HG03432 (cell line): Measurements from ENCODE around the gene OR6F1.
"Not testable (repeated sequence)": the region's sequence is repeated elsewhere in the genome, so short reads cannot be mapped to it uniquely, and the experiment has no call there.

Experiments used
- ATAC-seq: cut with Tn5 transposase; IDR thresholded peaks from one replicate; pipeline ENCODE4 v1.9.1; 2021; ENCODE audit warnings: mild to moderate bottlenecking, moderate library complexity; ENCODE audit not compliant: unreplicated experiment

Gene OR6F1

DNA sequence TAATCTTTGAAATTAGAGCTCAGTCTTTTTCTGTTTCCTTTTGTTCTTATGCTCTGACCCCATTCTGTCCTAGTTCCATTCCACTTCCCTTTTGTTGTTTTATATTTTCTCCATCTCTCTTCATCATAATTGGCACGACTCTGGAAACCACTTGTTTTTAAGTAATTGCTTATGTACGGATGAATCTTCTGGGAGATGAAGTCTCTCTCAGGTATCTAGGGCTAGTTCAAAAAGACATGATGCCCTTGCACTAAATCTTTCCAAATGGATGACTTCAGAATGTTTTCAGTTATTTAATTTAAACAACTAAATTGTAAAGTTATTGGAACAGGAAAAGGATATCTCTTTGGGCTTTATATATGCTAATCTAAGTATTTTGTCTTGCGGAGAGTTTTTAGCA is at the start of gene OR6F1:
Gene OR6F1, minus strand, starts transcription at position 101 of the 400 bp plus-strand sequence. CDS start 3,891 bp downstream, outside the sequence.
- no peak for ATAC-seq

DNA sequence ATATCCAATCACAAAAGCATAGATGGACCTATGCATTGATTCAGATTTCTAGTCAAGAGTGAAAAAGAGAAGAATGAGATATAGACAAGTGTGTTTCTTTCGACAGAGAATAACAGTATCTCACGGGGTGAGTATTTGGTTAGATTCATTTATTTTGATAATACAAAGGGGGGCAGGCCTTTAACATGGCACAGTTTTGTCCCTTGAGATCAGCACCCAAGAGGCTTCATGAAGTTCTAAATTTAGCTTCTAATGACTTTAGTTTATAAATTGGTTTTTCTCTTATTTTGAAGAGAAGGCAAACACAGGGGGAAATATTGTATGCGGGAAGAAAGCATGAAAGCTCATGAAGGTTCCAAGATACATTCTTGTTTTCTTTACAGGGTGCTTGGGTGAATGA is 44.0 kb upstream of the OR6F1 start, which contains the start of gene OR1C1:
Gene OR1C1, minus strand, starts transcription at position 101 of the 400 bp plus-strand sequence. CDS start 2,150 bp downstream, outside the sequence.
- ATAC-seq: no peak

DNA sequence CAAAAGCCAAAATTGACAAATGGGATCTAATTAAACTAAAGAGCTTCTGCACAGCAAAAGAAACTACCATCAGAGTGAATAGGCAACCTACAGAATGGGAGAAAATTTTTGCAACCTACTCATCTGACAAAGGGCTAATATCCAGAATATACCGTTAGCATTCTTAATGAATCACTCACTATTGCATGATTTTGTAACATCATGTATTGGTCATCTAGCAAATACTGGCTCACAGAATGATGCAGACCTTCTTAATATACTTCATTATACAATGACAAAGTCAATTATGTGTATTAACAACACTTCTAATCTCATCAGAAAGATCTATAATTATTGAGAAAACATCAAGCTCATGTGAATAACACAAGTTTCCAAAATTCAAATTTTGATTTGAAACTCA is 37.9 kb upstream of the OR6F1 start:
- not testable (repeated sequence) for ATAC-seq

DNA sequence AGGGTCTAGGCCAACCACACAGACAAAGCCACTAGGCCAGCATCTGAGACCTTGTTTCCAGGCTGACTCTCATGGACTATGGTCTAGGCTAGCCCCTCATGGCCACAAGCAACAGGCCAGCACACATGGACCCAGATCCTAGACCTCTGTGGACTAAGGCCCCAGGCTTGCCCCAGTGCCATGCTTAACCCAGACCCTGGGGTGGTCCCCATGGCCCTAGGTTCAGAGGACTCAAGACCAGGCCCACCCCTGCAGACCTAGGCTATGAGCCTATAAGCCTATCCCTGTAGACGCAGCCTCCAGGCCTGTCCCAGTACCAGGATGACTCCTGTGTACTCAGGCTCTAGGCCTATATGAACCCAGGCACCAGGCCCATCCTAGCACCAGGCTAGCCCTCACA is 33.4 kb upstream of the OR6F1 start:
- no peak for ATAC-seq

DNA sequence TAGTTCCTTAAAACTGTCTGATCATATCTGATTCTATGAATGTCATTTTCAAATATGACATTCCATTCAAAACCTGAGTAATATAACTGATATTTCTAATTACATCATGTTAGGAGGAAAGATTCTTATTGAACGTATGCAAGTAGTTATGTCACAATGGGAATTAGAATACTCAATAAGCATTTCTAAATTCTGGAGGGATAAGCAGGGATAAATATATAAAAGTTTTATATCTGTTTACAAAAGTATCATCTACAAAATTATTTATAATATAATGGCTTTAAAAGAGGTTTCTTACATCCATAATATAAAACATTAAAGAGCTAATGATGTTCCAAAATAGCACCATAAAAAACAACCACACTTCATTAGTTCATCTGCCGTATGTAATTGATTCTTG is 31.6 kb upstream of the OR6F1 start, which contains the start of gene OR14A2:
Gene OR14A2, minus strand, starts transcription at position 101 of the 400 bp plus-strand sequence.
- no peak for ATAC-seq

DNA sequence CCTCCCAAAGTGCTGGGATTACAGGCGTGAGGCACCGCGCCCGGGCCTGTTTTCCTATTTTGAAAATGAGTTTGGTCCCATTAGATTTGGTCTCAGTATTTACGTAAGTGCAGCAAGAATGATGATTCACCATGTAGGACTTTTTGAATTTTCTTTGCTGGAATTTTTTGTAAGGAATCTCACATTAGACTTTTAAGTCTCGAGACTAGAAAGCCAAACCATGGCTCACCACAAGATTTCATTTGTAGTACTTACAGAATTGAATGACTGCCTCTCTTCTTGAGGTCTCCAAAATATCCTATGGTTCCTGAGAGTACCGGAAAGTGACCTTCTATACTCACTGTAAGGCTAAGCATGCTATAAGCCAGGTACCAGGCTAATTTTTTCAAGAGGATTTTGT is 31.2 kb upstream of the OR6F1 start:
- ATAC-seq: no peak

DNA sequence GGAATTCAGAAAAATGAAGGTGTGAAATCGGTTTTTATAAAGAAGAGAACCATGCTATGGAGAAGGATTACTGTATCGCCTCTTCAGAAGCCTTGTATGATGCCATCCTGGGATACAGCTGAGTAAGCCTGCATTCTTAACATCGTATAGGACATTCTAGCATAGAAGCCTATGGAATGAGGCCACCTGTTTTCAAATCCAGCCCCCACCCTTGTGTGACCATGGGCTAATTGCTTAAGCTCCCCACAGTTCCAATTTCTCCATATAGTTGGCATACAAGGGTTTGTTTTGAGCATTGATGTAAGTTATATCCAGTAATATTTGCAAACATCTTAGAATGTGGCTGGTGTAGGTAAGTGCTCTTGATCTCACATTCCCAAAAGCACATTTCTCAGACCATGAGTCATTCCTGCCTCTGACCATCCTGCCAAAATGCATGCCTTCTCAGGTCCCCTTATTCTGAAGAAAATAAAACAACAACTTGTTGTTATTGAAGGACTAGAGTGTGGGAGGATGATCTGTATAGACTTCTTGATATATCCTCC is 30.0 kb upstream of the OR6F1 start:
- no peak for ATAC-seq

DNA sequence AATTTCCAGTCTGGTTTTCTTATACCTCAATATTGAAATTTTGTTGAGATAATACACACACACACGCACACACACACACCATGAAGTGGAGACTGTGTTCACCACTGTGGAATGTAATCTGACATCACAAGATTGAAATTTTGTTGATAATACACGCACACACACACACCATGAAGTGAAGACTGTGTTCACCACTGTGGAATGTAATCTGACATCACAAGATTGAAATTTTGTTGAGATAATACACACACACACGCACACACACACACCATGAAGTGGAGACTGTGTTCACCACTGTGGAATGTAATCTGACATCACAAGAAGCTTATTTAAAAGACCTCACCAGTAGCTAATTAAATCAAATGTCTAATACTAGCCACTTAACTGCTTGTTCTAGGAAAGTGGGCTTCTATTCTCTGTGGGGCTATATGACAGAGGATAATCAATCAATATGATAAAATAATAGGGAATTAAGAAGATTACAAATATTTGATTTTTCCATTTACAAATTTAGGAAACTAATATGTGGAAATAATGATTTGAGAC is 25.8 kb upstream of the OR6F1 start:
- ATAC-seq: not testable (repeated sequence)

DNA sequence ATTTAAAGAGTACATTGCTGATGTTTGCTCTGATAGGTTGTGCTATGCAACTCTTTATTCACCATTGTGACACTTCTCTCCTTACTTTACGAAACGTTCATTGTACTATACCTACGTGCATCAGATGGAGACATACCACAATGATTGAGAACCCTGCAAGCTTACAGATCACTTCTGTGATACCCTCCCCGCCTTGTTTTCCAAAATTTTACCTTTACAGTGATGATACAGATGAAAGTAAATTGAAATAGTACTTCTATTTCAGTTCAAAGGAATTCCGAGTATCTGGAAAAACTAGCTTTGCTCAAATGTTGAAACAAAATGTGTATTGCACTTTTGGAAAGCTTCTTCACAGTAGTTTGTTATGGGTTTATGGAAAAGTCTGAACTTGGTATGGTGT is 25.3 kb upstream of the OR6F1 start:
- ATAC-seq: no peak

DNA sequence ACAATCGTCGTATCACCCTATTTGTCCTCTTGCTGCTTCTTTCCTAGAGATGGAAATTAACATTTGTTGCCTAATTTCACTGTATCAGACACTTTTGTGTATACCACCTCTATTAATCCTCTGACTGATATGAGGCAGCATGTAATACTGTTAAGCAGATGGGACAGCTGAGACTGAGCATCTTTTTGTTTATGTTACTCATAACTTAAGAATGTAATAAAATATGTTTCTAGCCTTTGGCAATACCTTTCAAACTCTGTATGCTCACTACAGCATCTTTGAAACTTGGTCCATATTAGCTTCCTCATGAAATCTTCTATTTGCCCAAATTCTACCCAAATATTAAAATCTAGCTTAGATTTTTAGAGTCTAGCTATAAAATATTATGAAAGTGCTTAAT is 24.3 kb upstream of the OR6F1 start:
- ATAC-seq: no peak

DNA sequence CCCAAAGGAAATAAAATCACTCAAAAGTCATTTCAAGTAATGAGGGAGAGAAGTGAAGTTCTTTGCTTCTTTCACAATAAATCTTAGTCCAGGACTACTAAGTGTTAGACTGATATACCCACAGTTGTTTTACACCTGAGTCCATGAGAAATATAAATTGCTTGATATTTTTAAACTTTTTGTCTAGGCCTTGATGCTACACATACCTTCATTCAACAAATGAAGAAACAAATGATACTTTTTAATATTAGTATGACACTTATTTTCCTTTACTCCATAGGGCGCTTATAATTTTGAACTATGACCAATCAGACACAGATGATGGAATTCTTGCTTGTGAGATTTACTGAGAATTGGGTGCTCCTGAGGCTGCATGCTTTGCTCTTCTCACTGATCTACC is 21.9 kb upstream of the OR6F1 start, which contains the start of gene OR14K1:
Gene OR14K1, plus strand, starts transcription at position 301 of the 400 bp plus-strand sequence. Its CDS starts 0 bp downstream, at position 301.
- ATAC-seq: no peak

DNA sequence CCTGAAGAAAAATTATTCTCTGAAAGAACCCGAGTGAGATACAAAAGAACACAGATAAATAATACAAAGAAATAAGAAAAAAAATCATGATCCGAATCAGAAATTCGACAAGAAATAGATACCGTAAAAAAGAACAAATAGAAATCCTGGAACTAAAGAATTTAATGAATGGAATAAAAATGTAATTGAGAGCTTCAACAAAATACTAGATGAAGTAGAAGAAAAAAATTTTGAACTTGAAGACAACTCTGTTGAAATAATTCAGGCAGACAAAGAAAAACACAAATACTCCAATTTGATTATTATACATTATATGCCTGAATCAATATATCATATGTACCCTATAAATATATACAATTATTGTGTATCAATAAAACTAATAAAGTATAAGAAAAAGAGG is 4.8 kb upstream of the OR6F1 start:
- ATAC-seq: no peak

DNA sequence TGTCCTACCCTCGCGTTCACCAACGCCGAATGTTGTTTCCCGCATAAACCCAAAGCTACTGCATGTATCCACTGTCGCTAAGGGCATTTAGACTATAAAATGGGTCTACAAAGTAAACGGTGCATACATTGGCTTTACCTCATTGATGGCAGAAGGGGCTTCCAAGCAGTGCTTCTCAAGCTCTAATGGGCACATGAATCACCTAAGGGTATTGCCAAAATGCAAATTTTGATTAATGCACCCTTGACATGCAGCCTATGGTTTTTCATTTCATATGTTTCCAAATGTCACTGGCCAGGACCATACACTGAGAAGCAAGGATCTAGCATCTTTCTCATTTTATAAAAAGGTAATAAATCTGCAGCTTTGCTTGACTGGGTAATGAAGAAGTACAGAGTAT is 2.7 kb downstream of the OR6F1 start:
- ATAC-seq: no peak

DNA sequence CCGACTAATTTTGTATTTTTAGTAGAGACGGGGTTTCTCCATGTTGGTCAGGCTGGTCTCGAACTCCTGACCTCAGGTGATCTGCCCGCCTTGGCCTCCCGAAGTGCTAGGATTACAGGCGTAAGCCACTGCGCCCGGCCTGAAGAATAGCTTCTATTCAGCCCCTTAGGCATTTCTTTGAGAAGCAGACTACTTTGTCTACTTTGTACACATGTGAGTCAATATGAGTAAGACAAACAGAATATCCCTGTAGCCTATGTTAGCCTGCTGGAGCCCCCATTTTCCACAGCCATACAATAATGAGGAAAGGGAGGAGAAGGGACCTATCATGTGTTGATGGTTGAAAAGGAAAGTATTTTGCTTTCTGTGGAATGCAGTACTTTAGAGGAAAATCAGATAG is 5.8 kb downstream of the OR6F1 start:
- not testable (repeated sequence) for ATAC-seq

DNA sequence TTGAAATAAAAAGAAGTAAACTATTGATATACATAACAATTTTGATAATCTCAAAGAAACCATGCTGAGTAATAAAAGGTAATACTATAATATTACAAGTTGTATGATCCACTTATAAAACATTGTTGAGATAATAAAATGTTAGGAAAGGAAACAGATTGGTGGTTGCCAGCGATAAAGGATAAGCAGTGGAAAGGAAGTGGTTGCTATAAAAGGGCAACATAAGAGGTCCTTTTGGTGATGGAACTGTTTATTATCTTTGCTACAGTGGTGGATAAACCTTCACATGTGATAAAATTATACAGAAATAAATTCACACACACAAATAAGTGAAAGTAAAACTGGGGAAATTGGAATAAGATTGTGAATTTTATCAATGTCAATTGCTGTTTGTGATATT is 15.1 kb downstream of the OR6F1 start:
- no peak for ATAC-seq

DNA sequence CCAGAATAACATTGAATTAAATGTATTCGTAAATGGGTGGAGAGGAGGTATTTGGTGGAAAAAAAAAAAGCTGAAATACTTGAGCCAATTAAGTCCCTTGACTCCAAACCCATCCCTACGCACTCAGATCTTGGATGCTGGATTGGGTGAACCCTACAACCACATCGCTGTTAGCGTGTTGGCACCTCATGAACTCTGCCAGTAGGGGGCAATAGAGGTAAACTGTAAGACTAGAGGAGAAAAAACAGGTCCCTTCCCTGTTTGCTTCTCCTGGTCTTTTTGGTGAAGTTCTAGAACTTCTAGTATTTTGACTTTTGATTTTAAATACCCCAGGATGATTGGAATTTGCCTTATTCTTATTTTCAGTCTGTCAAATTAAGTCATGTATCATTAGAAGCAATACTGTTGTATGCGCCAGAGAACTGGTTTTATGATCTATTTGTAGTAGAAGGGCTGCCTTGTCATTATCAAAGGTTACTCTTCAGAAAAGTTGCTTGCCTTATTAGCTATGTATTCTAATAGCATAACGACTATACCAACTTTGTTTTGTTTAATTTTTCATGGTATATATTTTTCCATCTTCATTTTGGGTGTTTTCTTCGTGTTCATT is 35.1 kb downstream of the OR6F1 start:
- ATAC-seq: peak; percentile 91

DNA sequence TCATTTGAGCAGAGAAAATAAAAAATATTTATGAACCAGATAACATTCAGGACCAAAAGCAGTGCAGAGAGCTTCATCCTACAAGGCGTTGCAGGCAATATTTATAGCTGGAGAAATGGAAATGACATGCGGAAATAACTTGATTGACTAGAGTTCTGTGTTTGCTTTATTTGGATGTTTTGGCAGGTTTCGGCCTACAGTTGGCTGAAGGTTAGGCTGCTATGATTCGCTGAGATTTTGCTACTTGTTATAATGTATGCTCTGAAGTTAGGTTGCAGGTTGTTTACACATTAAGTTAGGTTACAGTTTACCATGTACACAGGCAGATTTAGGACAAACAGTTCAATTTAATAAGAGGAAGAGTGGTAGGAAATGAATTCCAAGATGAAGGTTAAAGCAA is 36.3 kb downstream of the OR6F1 start:
- no peak for ATAC-seq

DNA sequence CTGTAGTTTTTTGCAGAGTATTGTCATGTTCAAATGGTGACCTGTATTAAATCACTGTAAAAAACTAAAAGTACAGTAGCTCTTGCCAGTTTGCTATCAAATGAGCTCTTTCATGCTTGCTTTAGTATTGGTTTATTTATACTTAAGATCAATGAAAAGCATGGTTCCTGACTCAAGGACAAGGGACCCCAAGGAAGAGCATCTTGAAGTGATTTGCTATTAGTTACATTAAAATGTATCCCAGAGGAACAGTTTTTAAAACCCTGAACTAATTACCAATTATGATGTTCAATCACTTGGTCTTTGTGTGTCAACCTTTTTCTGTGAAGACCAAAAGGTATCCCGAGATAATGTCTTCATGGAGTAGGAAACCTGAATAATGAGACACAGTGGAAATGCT is 36.8 kb downstream of the OR6F1 start, which contains the start of gene OR13G1:
Gene OR13G1, minus strand, starts transcription at position 101 of the 400 bp plus-strand sequence. CDS start 6,698 bp downstream, outside the sequence.
- no peak for ATAC-seq

DNA sequence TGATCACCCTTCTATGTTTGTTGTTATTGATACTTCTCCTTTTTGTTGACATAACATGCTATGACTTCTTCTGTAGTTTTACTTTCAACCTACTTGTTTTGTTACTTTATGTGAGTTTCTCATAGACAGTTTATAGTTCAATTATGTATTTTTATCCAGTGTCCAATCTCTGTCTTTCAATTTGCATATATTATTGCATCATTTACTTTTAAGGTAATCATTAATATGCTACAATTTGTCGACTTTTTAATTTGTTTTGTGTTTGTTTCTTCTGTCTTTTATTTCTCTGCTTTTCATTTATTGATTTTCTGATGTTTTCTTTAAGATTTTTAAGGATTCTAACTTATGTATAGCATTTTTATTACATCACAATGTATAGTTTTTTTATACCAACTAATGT is 47.2 kb downstream of the OR6F1 start:
- no peak for ATAC-seq
